Smooth muscle cell of the brain vasculature (primary cell): ENCODE results near the gene MYLK2.

Experiments used
- DNase-seq: peaks from one replicate; pipeline ENCODE4 v3.0.0-alpha.2; 2012; ENCODE audit warnings: low read depth, low spot score

The MYLK2 gene

DNA sequence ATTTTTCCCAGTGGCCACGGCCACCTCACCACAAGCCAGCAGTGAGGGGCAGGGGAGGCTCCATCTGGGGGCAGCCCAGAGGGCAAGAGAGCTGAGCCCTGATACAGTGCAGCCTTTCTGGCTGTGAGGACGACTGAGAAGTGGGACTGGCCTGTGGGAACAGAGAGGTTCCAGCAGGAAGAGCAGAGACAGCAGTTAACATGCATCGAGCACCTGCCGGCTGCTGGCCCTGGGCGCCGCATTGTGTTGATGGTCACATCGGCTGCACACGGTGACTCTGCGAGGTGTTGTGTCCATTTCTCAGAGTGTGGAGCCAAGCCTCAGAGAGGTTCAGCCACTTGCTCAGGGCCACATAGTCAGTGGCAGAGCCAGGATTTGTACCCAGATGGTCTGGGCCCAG lies 16.4 kb downstream of the MYLK2 start:
- DNase-seq = no peak

DNA sequence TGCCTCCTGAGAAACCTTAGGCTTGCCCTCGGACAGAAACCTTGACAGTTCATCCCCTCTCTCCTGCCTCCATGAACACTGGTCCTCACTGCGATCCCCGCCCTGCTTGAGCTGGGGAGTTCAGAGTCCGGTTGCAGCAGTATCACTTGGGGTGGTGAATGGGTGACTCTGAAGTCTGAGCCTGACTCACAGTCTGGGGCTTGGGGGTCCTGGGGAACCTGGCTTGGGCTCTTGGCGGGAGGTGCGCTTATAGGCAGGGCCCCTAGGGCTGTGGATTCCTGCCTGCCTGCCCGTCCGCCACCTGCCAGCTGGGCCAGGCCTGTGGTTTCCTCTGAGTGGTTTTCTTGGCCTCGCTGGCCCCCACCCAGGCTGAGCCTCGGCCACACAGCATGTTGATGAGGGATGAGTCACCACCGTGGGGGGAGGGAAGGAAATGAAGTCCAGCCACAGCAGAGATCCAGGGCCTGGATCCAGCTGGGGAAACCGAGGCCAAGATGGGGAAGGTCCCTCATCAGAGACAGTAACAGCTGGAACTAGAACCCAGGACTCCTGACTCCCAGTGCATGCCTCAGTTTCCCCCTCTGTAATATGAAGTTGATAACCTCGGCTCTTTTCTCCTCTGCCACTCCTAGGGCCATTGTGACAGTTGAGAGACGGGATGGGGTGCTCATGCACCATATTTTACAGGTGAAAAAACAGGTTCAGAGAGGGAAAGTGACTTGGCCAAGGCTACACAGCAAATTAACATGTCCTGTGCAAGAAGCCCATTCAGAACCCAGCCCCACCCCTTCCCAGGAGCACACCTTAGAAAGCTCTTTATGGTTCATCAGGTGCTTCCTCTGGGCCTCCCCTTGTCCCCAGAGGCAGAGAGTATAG lies 17.1 kb downstream of the MYLK2 start:
- peak; percentile 80 for DNase-seq

DNA sequence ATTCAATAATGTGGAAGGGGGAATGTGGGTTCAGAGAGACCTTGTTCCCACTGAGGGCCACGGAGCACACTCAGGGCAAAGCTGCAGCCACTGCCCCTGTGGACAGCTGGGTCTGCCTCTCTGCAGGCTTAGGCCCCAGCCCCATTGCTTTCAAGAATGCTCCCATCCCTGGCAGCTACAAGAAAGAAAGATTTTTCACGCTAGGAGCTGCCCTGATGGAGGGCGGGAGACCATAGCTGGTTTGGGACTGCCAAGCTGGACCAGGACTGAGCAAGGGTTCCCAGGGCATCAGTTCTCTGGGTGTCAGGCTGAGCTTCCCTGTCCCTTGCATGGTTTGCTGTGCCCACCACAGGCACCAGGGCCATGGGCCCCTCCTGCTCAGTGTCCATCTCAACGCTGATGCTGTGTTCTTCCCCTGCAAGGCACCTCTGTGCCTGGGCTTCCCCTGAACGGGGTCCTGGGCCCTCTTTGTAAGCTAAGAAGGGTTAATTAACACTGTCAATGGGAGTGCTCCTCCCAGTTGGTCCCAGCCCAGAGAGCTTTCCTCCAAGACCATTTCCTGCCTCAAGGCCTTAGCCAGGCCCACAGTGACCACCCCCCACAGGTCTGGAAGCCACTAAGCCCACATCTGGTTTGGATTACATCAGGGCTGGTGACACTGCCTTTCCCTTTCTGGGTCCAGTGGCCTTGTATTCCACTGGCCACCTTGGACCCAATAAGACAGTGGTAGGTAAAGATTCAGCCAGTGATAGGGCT lies 17.9 kb downstream of the MYLK2 start:
- no peak for DNase-seq

GRCh38 chr20:31837896-31838397 lies 18.8 kb downstream of the MYLK2 start:
- no peak for DNase-seq

DNA sequence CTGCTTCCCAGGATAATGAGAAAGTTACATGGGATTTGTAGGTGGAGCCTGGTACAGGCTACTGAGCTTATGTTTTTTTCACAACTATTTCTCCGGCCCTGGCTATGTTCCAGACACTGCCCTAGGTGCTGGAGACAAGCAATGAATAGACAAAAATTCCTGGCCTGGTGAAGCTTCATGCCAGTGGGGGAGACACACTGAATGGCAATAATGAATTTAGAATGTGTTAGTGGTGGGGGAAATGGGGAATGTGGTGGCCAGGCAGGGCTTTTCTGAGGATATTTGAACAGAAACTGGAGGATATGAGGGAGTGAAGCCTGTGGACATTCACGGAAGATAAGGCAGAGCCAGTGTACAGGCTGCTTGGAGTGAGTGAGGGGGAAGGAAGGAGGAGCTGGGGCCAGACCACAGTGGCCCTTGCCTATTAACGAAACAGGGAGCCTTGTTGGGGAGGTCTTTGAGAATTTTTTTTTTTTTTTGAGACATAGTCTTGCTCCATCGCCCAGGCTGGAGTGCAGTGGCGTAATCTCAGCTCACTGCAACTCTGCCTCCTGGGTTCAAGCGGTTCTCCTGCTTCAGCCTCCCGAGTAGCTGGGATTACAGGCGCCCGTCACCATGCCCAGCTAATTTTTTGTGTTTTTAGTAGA lies 19.6 kb downstream of the MYLK2 start:
- no peak for DNase-seq

- DNase-seq = no peak
Observed at GRCh38 chr20:31839782-31840487, 20.8 kb downstream of the MYLK2 start.

- no peak for DNase-seq
Observed at GRCh38 chr20:31840906-31841816, 22.0 kb downstream of the MYLK2 start.

DNA sequence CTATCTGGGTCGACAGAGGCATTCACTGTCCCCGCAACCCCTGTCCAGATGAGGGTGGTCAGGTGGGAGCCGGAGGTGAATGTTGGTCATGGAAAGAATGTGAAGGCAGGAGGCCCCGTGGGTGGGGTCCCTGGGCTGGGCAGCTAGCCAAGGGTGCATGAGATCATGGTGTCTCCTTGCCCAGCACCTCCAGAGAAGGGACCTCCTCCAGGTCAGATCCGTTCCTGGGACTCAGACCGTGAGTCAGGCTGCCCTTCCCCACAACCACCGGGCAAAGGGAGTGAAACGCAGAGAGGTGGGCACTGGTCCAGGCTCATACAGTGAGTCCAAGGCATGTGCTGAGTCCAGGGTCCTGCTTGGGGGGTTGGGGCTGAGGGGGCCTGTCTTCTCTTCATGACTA lies 22.8 kb downstream of the MYLK2 start:
- DNase-seq = no peak

DNA sequence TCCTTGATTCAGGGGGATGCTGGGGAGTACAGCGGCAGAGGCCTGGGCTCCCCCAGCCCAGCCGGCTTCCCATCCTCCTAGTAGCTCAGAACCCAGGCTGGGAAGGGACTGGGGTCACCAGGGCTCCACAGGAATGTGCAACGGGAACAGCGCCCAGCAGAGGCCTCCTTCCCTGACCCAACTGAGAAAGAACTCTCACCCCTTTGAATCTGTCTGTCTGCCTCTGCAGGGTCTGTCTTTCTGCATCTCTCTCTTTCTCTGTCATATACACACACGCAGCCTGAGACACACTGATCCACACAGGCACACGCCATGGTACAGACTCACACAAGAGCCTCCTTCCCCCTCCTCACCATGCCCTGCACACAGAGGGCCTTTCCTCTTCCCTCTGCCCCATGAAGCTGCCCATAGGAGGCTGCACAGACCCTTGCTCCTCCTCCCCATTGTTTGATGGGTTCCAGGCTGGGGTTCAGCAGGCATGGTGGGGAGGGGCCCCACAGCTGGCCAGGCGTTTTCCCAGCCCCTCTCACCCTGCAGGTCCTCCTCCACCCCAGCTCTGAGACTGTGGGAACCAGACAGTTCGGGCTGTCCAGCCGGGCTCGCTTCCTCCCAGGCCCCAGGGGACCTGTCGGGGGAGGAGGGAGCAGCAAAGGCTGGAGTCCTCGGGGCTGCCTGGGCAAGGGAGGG lies 23.5 kb downstream of the MYLK2 start:
- no peak for DNase-seq

DNA sequence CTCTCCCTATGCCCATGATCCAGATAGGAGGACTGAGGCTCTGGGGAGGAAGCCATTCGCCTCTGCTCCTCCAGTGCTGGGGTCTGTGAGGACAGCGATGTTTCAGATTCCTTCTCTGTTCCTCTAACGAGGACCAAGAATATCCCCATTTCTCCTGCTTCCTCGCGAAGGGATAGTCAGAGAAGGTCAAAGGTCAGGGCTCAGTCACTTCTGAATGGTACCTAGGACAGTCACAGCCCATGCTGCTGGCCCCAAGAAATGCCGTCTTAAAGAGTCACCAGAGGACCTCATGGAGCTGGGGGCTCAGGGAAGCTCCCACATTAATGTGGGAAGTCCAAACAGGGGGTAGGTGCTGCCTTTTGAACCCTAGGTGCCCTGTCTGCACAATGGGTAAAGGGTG lies 24.1 kb downstream of the MYLK2 start:
- no peak for DNase-seq

DNA sequence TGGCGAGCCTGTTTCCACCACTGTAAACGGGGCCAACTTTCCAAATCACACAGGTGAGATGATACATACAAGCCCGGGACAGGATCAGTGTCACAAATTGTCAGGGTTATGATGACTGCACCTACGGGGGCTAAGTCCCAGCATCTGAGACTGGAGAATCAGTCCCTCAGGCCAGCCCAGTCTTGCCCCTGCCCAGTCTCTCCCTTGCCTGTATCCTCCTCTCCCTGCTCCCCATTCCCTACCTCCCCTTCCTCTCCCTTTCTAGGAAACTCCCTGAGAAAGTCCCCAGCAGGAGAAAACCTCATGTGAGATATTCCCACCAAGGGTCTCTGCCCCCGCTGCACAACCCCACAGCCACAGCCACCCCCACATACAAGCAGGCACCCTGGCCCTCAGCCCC lies 24.7 kb downstream of the MYLK2 start:
- DNase-seq = no peak

GRCh38 chr20:31844737-31845299 lies 25.7 kb downstream of the MYLK2 start:
- DNase-seq = no peak

GRCh38 chr20:31845300-31845863 lies 26.2 kb downstream of the MYLK2 start, which contains the start of gene FOXS1:
Gene FOXS1 (minus strand): TSS chr20:31845604. CDS start chr20:31845542, 62 bp downstream.
- DNase-seq = no peak

GRCh38 chr20:31846793-31847138 lies 27.6 kb downstream of the MYLK2 start:
- DNase-seq = no peak

DNA sequence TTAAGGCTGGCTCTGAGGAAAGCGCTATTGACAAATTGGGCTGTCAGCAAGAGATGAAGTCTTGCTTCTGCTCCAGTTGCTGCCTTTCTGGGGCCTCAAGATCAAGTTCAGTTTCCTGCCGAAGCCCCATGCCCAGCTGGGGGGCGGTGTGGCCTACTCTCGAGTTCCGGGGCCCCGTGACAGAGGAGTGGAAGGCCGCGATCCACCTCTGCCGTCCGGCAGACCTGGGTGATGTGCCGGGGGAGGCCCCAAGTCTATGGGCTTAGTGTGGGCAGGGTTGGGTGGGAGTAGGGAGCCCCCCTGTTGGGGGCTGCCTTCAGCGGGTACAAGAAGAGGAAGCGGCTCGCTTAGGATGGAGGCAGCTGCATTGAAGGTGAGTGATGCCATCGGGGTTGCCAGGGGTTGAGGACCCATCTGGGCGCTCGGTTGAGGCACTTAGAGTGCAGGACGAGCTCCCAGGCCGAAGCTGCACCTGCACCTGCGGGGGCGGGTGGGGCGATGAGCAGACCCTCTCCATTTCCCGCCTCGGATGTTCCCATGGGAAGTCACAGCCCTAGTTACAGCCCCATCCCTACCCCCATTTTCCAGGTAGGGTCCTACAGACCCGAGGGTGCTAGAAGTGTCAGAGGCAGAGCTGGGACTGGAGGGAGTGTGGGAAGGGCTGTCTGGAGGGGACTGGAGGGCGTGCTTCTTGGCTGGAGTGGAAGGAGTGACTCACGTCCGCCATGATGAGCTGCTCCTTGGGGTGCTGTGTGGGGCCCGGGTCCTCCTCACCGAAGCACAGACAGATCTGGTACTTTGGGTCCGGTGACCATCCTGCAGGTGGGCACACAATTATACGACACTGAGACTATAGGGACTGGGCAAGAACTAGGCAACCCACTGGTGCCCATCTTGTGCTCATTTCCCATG lies 29.2 kb downstream of the MYLK2 start:
- DNase-seq = no peak

GRCh38 chr20:31849306-31849930 lies 30.3 kb downstream of the MYLK2 start:
- no peak for DNase-seq

DNA sequence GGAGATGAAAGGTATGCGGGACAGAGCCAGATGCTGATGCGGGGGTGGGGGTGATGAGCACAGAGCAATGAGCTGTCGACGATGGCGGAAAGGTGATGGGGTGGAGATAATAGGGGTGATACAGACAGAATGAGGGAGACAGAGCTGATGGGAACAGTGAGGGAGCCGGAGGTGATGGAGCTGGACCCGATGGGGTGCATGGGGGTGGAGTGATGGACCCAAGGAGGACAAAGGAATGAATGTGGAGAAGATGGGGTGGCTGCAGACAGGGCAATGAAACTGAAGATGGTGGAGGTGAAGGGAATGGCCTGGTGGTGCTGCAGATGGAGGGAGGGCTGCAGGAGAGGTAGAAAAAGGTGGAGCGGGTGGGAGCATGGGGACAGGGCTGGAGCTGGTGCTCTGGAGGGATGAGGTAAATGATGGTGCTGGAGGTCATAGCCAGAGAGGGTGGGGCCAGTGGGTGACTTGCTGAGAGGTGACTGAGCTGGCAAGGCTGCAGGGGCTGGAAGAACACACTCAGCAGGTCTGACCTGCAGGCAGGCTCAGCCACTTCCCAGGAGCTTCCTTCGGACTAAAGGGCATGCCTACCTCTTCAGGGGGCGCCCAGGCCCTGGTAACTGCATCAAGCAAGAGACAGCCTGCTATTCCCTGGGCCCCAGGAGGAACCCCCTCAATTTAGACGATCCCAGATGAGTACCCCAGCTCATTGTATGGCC lies 32.2 kb downstream of the MYLK2 start:
- DNase-seq = no peak
